Activated CD8-positive, alpha-beta memory T cell treated with anti-CD3 and anti-CD28 coated beads for 36 hours (primary cell): Measurements from ENCODE around the gene MUTYH. TPM values are rescaled to one million over a fixed set of nuclear protein-coding genes. Genes with fewer than 3 reads are reported as not detected.
"Not testable (repeated sequence)": the region's sequence is repeated elsewhere in the genome, so short reads cannot be mapped to it uniquely, and the experiment has no call there.

Source experiments
- CTCF ChIA-PET: fragments of 350-600 bp; sonication (Branson Sonifier 250); formaldehyde crosslinking; loops from one replicate; lab custom pipeline; 2021; ENCODE audit warnings: antibody characterized with exemption; lab: Charles Lee
- POLR2A ChIA-PET: fragments of 350-600 bp; sonication (Branson Sonifier 250); formaldehyde crosslinking; loops from one replicate; lab custom pipeline; 2021; ENCODE audit warnings: antibody characterized with exemption; lab: Charles Lee
- total RNA-seq, 2 experiments: library from RNA; stranded (reverse); gene quantifications; one replicate each; pipeline ENCODE4 v1.2.3, GENCODE V29; 2021

MUTYH gene
- total RNA-seq, 2 experiments from 2014 or later, result 62.9 to 64.5 TPM

GRCh38 chr1:45302505-45303150 is 37.6 kb downstream of the MUTYH start:
- ChIA-PET POLR2A (interaction anchor here (0.8 to 1.7 kb wide), 5 partner anchors 282 to 572 kb away, joined by 3 to 28 read pairs (median 4); partner anchors contain the start of genes HECTD3, PLK3 and UROD), CTCF (interaction anchor here (0.9 to 8.2 kb wide), 6 partner anchors 12 to 291 kb away, joined by 3 to 119 read pairs (median 12); partner anchors contain the start of genes HECTD3, HPDL, MUTYH and TOE1)

GRCh38 chr1:45300669-45300997 is 39.6 kb downstream of the MUTYH start:
- ChIA-PET CTCF (interaction anchor here (0.5 to 8.2 kb wide), 8 partner anchors 27 to 460 kb away, joined by 3 to 119 read pairs (median 4); partner anchors contain the start of genes EIF2B3, HECTD3, MUTYH and TOE1), POLR2A (interaction anchor here (0.6 kb wide), 1 partner anchor 101 kb away, joined by 10 read pairs; no protein-coding TSS in a partner anchor)

- POLR2A ChIA-PET, result interaction anchor here (0.6 to 0.7 kb wide), 3 partner anchors 101 to 521 kb away, joined by 3 to 10 read pairs (median 3); no protein-coding TSS in a partner anchor
- CTCF ChIA-PET, result interaction anchor here (0.5 to 8.2 kb wide), 11 partner anchors 28 to 460 kb away, joined by 3 to 119 read pairs (median 3); partner anchors contain the start of genes EIF2B3, HECTD3, MUTYH and TOE1
These were observed 40.1 kb downstream of the MUTYH start for GRCh38 chr1:45299981-45300668.

- CTCF ChIA-PET, result interaction anchor here (0.8 to 8.2 kb wide), 4 partner anchors 191 to 287 kb away, joined by 3 to 119 read pairs (median 32); partner anchors contain the start of genes HECTD3 and UROD
- POLR2A ChIA-PET, result interaction anchor here (0.7 kb wide), 1 partner anchor 520 kb away, joined by 3 read pairs; no protein-coding TSS in a partner anchor
These were observed 40.9 kb downstream of the MUTYH start for GRCh38 chr1:45299296-45299695.

- ChIA-PET POLR2A (no interaction called here), CTCF (interaction anchor here (8.0 to 8.2 kb wide), 2 partner anchors 279 to 286 kb away, joined by 61 to 119 read pairs; partner anchors contain the start of genes HECTD3 and UROD)
These were observed 42.4 kb downstream of the MUTYH start for GRCh38 chr1:45297666-45298356.

- ChIA-PET POLR2A (no interaction called here), CTCF (interaction anchor here (0.7 to 1.2 kb wide), 3 partner anchors 131 to 590 kb away, joined by 3 to 4 read pairs (median 3); no protein-coding TSS in a partner anchor)
These were observed 48.5 kb downstream of the MUTYH start for GRCh38 chr1:45291716-45292115.

GRCh38 chr1:45291002-45291401 is 49.2 kb downstream of the MUTYH start:
- CTCF ChIA-PET, result interaction anchor here (0.7 to 1.2 kb wide), 2 partner anchors 276 to 589 kb away, joined by 3 read pairs; no protein-coding TSS in a partner anchor
- POLR2A ChIA-PET, result not testable (repeated sequence)

- CTCF ChIA-PET, POLR2A ChIA-PET: not testable (repeated sequence)
These were observed 53.7 kb downstream of the MUTYH start for GRCh38 chr1:45286521-45286920.

GRCh38 chr1:45284858-45285257 is 55.4 kb downstream of the MUTYH start:
- CTCF ChIA-PET, POLR2A ChIA-PET: not testable (repeated sequence)

GRCh38 chr1:45282351-45282750 is 57.9 kb downstream of the MUTYH start:
- CTCF ChIA-PET, result no interaction called here
- POLR2A ChIA-PET, result no interaction called here

Other genes with a start within 250 kb of the MUTYH start
- gene ZSWIM5, start 133.8 kb downstream of the MUTYH start, total RNA-seq, result 1 to 10 TPM in 1 of 2 experiments, under 1 TPM in 1; 0.80 to 1.1 TPM
- gene HPDL, start 13.5 kb downstream of the MUTYH start, total RNA-seq, result 10 to 100 TPM; 52.1 to 55.2 TPM
- gene TOE1, start 270 bp downstream of the MUTYH start, total RNA-seq, result 10 to 100 TPM; 51.3 to 52.0 TPM
- gene TESK2, start 150.7 kb upstream of the MUTYH start, total RNA-seq, result 1 to 10 TPM; 2.5 to 2.9 TPM
- gene CCDC163, start 159.6 kb upstream of the MUTYH start, total RNA-seq, result 1 to 10 TPM; 5.2 to 5.3 TPM
- 1 to 10 TPM; 8.1 to 8.9 TPM for gene MMACHC, start 159.9 kb upstream of the MUTYH start, total RNA-seq
- 100 to 1,000 TPM; 778 to 788 TPM for gene PRDX1, start 181.4 kb upstream of the MUTYH start, total RNA-seq
- 100 to 1,000 TPM; 188 to 203 TPM for gene AKR1A1, start 210.4 kb upstream of the MUTYH start, total RNA-seq
- 100 to 1,000 TPM; 245 to 252 TPM for gene NASP, start 243.6 kb upstream of the MUTYH start, total RNA-seq